RPMI7951 (cell line): ENCODE data around the gene MAN2A2. TPM values are rescaled to one million over a fixed set of nuclear protein-coding genes. Genes with fewer than 3 reads are reported as not detected.

Experiments used
- DNase-seq: peaks from one replicate; pipeline ENCODE4 v3.0.0-alpha.2; 2012; ENCODE audit warnings: low read depth
- total RNA-seq: library from RNA; depleted of rRNA; stranded (reverse); fragments of >200 nt; shearing (Covaris generic); gene quantifications from 2 replicates; pipeline ENCODE4 v1.2.3, GENCODE V29; 2014; rRNA removed

Gene MAN2A2
- 6.5 and 7.1 TPM in 2 replicates for total RNA-seq

GRCh38 chr15:90902840-90903732, at the start of gene MAN2A2:
TSS of gene MAN2A2 (plus strand) at chr15:90903302. CDS start at chr15:90904208, 906 bp downstream.
- peak; percentile 54 for DNase-seq

GRCh38 chr15:90855139-90855538, 48.0 kb upstream of the MAN2A2 start:
- no peak for DNase-seq

DNA sequence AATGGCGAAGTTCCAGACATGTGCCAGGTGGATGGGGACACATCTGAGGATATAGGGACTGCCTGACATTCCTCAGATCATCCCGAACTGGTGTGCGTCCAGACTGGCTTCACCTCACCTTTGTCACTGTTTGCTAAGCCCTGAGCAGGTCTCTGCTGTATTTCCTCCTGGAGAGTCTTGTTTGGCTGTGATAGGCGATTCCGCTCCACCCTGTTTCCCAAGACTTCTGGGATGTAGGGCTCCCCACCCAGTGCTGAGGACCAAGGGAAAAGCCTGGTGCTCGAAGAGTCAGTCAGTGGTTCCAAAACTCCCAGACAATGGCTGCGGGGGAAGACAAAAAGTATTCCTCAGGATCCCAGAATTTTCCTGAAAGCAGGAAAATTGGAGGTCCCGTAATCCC, 45.8 kb upstream of the MAN2A2 start:
- no peak for DNase-seq

GRCh38 chr15:90857883-90858443, 45.1 kb upstream of the MAN2A2 start:
- no peak for DNase-seq

- DNase-seq: no peak
Measured at GRCh38 chr15:90859234-90860131, 43.6 kb upstream of the MAN2A2 start.

GRCh38 chr15:90860450-90860849, 42.7 kb upstream of the MAN2A2 start:
- no peak for DNase-seq

DNA sequence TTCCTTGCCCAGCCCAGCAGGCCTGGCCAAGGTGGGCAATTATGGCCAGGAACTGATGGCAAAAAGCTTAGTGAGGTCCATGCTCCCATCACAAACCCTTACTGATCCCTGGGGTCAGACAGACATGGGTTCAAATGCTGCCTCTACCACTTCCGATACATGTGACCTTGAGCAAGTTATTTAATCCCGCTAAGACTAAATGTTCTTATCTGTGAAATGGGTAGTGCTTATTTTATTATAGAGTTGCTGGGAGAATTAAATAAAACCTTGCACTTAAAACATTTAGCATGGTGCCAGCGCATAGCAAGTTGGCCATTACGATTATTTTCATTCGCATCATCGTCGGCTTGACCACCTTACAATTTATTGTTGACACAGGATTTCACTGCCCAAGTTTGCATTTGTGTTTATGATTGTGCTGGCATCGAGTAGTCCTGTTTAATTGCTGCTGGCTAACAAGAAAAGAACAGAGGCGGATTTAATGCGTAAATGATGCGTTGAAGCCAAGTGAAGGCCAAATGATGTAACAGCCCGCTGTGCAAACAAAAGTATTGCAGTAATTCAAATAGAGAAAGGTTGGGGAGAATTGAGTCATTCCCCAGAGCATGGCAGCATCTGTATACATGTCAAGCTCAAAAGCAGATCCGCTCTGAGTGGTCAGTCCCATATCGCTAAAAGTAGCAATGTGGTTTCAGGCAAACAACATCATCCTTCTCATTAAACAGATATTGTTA, 42.0 kb upstream of the MAN2A2 start:
- no peak for DNase-seq

DNA sequence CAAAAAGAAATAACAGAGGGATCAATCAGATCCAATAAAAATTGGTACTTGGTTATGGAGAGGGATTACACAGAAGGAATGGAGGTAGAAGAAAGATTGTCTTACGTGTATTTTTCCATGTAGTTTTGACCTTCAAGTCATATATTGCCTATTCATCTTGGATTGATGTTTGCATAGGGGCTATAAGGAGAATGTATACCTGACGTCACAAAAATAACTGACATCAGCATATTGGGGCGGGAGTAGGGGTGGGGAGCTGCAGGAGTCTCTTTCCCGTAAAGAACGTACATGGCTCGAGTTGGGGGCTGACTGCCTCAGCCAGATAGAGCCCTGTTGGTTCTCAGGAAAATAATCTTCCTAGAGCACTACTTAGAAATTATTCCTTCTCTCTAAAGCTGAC, 40.6 kb upstream of the MAN2A2 start:
- DNase-seq: no peak

DNA sequence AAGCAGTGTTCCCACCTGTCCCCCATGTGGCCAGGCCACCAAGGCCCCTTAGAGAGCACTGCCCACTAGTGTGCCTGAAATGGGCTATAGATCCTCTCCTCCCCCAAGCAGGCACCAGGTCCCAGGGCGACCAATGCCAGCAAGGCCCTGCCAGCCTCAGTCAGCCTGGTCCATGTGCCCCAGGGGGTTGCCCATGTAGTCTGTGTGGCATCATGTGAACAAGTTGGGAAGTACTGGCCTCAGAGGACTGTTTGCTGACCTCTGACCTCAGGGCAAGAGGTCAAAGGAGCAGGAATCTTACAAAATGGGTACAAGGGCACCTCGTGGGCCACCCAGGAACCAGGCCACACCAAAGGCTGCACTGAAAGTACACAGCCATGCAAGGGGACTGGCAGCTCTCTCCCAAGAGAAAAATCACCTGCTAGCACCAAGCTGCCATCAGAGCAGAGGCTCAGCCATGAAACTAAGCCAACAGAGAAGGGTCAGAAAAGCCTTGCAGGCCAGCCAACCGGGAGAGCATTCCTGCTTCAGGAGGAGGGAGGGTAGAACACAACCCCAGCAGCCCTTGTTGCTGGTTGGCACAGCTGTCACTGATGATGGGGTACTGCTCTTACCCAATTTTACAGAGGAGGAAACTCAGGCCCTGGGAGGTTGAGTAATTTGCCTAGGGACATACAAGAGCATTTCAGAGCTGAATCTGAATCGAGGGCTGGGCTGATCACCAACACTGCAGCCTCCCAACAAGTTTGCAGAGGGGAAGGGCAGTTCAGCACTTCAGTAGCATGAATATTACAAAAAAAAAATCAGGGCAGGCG, 39.9 kb upstream of the MAN2A2 start:
- DNase-seq: peak; percentile 60

- DNase-seq: no peak
Measured at GRCh38 chr15:90863987-90864386, 39.1 kb upstream of the MAN2A2 start.

DNA sequence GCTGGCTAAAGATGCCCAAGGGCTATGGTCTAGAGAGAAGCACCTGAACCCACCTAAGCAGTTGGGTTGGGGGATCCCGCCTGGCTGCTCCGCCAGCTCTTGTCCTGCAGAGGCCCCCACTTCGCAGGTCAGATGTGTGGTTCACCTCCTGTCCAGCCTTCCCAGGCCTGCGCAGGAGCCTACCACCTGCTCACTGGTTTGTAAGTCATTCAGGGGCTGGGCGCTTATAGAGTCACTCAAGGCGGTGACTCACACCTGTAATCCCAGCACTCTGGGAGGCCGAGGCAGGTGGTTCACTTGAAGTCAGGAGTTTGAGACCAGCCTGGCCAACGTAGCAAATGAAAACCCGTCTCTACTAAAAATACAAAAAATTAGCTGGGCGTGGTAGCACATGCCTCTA, 38.6 kb upstream of the MAN2A2 start:
- DNase-seq: no peak

DNA sequence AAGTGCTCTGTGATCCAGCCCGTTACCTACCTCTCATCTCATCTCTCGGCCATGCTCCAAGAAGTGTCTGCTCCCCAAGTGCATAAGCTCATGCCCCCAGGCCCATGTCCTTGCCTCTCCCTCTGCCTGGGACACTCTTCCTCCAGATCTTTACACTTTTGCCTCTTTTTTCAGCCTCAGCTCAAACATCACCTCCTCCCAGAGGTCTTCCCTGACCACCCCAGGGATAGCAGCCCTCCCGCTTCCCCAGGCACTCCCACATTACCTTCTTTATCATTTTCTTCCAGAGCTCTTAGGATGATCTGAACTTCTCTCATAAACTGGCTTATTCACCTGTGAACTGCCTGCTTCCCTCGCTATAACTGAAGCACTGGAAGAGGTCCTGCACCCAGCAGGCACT, 37.4 kb upstream of the MAN2A2 start:
- no peak for DNase-seq

GRCh38 chr15:90866161-90866715, 36.9 kb upstream of the MAN2A2 start:
- no peak for DNase-seq

GRCh38 chr15:90866800-90867199, 36.3 kb upstream of the MAN2A2 start:
- no peak for DNase-seq

DNA sequence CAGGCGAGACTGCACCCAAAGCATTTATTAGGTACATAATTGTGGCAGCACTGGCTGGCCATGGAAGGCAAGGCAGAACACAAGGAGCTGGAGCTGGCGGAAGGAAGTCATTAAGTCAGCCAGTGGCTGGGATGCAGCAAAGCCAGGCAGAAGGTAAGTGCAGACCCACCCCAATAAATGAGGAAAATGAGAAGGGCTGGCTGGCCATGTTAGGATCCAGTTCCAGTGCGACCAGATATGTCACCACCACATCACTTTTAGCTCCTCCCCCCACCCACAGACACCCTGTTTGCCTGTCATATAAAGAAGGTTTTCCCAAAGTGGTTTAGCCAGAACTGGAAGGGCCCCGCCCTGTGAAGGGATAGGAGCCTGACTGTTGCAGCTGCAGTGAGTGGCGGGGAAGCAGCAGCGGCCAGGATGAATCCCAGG, 34.8 kb upstream of the MAN2A2 start, which contains the start of gene FURIN:
TSS of gene FURIN (plus strand) at position 328 of the 429 bp plus-strand sequence. CDS start 7,153 bp downstream, outside the sequence.
- no peak for DNase-seq

DNA sequence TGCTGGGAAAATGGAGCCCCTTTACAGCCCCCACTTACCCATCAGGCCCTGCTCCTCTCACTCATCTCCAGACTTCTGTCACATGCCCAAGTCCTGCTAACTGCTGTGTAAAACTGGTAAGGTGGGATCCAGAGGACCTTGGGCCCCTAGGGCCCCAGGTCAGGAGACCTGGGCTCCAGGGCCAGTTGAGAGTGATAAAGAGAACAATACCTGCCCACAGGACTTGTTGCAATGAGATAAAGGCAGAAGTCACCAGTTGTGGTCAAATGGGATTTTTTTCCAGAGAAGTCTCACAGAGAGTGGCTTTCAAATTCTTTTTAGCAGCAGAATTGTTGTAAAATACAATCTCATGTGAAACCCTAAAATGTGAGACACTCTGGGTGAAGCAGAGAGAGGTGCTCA, 34.0 kb upstream of the MAN2A2 start:
- DNase-seq: no peak

DNA sequence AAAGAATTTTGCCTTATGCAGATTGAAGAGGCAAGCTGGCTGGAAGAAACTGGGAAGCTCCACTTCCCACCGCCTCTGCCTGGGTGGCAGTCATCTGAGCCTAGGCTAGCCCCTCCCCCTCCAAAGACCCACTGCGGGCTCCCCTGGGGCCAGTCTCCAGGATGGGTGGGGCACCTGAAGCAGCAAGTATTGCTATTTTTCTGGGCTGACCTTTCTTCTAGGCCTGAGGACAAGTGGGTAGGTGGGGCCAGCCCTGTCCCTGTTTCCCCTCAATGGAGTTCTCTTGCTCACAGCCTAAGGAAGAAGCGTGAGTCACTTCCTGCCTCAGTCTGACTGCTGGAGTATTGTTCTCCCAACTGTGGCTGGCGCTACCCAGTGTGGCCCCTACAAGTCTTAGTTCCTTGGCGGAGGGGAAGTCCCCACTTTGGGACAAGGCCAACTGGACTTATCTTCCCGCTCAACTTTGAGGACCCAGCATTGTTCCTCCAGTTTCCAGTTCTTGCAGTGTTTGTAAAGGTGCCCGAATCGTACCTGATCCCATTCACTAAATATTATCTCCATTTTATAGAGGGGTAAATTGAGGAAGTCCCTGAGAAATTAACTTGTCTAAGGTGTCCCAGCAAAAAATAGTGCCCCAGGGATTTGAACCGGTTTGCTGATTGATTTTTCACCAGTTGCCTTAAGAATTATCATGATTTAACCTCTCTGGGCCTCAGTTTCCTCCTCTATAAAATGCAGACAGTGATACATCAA, 33.3 kb upstream of the MAN2A2 start:
- peak; percentile 97 for DNase-seq

GRCh38 chr15:90870354-90871138, 32.6 kb upstream of the MAN2A2 start:
- peak; percentile 34 for DNase-seq
